ENCODE measurements around the gene CTSD. TPM values are rescaled to one million over a fixed set of nuclear protein-coding genes. Genes with fewer than 3 reads are reported as not detected.

Gene CTSD
- total and polyA plus RNA-seq, 2 of the 8 experiments (the other 6 are each of a cell fraction or from before 2014, with no cell fraction given), result 169 to 173 TPM

DNA sequence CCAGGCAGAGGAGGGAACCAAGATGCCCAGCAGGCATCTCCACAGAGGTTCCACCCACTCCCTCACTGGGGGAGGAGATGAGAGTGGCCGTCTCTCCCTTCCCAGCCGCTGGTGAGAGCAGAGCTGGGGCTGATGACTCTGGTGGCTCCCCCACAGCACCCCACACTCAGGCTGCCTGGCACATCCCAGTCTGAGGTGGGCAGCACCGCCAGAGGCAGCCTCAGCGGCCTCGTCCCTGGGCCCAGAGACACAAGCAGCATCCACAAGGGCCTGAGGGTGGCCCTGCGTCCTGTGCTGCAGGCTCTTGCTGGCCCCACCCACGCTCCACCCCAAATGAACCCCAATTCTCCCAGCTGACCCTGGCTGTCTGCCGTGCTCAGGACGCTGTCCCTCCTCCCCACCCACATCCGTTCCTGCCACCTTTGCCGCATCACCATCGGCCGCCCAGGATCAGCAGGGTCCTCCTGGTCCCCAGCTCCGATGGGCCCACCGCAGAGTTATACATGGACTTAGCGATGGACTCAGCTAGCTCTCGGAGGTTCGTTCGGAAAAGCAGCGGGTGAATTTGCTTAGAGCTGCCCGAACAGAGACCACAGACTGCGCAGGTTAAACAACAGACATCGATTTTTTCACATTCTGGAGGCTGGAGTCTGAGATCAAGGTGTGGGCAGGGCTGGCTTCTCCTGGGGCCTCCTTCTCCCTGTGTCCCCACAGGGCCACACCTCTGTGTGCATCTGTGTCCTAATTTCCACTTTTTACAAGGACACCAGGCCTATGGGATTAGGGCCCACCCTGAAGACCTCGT, 20.2 kb upstream of the CTSD start:
- Histone ChIP-seq H3K4me1 (replicated peaks in 1 of 4; ENCODE audit: control insufficient read depth in 3 of 4, insufficient read depth in 4 of 4, low read length in 3 of 4) (peaks cover 2 to 13% (median 4%) of the 10 kb centered on the region in 4 experiments; a peak in 6 of 7 replicates), H3K14ac (ENCODE audit: insufficient read length) (no peak overlapping the region), H3K18ac (ENCODE audit: extremely low read depth, low read length) (no peak overlapping the region), H4K8ac (ENCODE audit: extremely low read depth, insufficient read depth, low read length) (no peak overlapping the region), H2BK20ac (ENCODE audit: low read length) (no peak overlapping the region), H3K4me3 (ENCODE audit: extremely low read depth in 1 of 4, insufficient read depth in 2 of 4, low read depth in 3 of 4, low read length in 4 of 4) (no peak overlapping the region), H2AK5ac (ENCODE audit: low read depth, low read length) (no peak overlapping the region), H3K23me2 (ENCODE audit: low read depth, low read length) (no peaks in the 10 kb centered on the region), H2AFZ (ENCODE audit: low read length) (no peak overlapping the region), H2BK120ac (replicated peaks; ENCODE audit: low read depth, low read length) (no peak overlapping the region), H4K91ac (replicated peaks; ENCODE audit: insufficient read length, low read length) (peak overlapping the region; percentile 61), H2BK12ac (ENCODE audit: low read depth, low read length) (no peak overlapping the region), H3K79me2 (ENCODE audit: control insufficient read depth in 1 of 2, insufficient read depth in 2 of 2, low read length in 2 of 2) (no peaks in the 10 kb centered on the region), H3K4ac (replicated peaks; ENCODE audit: insufficient read length, low read depth, low read length) (no peak overlapping the region), H4K5ac (ENCODE audit: insufficient read length, low read depth, low read length) (no peak overlapping the region), H3K27me3 (replicated peaks in 1 of 4; ENCODE audit: control insufficient read depth in 3 of 4, extremely low read depth in 1 of 4, insufficient read depth in 3 of 4, low read length in 3 of 4) (peaks cover 0 to 3% (median 0%) of the 10 kb centered on the region in 4 experiments; a peak in 3 of 7 replicates), H4K20me1 (replicated peaks in 1 of 2; ENCODE audit: control insufficient read depth in 1 of 2, insufficient read depth in 2 of 2, low read length in 2 of 2) (no peaks in the 10 kb centered on the region), H3K9ac (replicated peaks in 1 of 4; ENCODE audit: extremely low read depth in 1 of 4, low read depth in 3 of 4, low read length in 3 of 4) (no peak overlapping the region), H3K56ac (replicated peaks; ENCODE audit: insufficient read length, low read depth, low read length) (no peak overlapping the region), H2BK5ac (ENCODE audit: low read depth, low read length) (no peak overlapping the region), H3K27ac (ENCODE audit: low read depth, low read length) (no peak overlapping the region), H3K79me1 (ENCODE audit: low read depth, low read length) (no peaks in the 10 kb centered on the region), H3K36me3 (ENCODE audit: control insufficient read depth in 2 of 4, insufficient read depth in 4 of 4, low read length in 3 of 4) (no peaks in the 10 kb centered on the region), H2BK15ac (ENCODE audit: low read length) (no peak overlapping the region), H3K9me3 (ENCODE audit: insufficient read depth in 2 of 2, low read depth in 1 of 2, low read length in 1 of 2) (no peaks in the 10 kb centered on the region), H3K4me2 (ENCODE audit: insufficient read depth in 1 of 2, low read depth in 2 of 2, low read length in 2 of 2) (no peak overlapping the region), H3K23ac (ENCODE audit: insufficient read length) (no peak overlapping the region)
- ChIA-PET CTCF (ENCODE audit: partially characterized antibody) (interaction anchor here (0.9 to 4.2 kb wide), 6 partner anchors 10 to 367 kb away, joined by 3 to 21 read pairs (median 6); no protein-coding TSS in a partner anchor), POLR2A (ENCODE audit: partially characterized antibody) (no interaction called here)
- 86% methylated on average over 18 of the region's 24 CpGs; no CpG with 5 or more reads in 1 of the 2 experiments for WGBS, 2 experiments (ENCODE audit: extremely low coverage in 1 of 2, insufficient coverage in 1 of 2, insufficient read length in 1 of 2, insufficient replicate concordance in 2 of 2, low coverage in 1 of 2, low lambda C conversion rate in 2 of 2, missing lambda C conversion rate in 1 of 2)
- no peak for FAIRE-seq
- DNase-seq (ENCODE audit: low read depth in 1 of 2, low spot score in 2 of 2), result no peak
- TF ChIP-seq, protein P1, sequence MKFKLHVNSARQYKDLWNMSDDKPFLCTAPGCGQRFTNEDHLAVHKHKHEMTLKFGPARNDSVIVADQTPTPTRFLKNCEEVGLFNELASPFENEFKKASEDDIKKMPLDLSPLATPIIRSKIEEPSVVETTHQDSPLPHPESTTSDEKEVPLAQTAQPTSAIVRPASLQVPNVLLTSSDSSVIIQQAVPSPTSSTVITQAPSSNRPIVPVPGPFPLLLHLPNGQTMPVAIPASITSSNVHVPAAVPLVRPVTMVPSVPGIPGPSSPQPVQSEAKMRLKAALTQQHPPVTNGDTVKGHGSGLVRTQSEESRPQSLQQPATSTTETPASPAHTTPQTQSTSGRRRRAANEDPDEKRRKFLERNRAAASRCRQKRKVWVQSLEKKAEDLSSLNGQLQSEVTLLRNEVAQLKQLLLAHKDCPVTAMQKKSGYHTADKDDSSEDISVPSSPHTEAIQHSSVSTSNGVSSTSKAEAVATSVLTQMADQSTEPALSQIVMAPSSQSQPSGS (IDR thresholded peaks at IDR 0.05; ENCODE audit: low read length), result no peak
- TF ChIP-seq POU5F1 (IDR thresholded peaks at IDR 0.05; ENCODE audit: low read depth, low read length) (no peak), TBP (IDR thresholded peaks at IDR 0.05; ENCODE audit: low read depth, low read length) (no peak), BACH1 (IDR thresholded peaks at IDR 0.05; ENCODE audit: low read length) (no peak), CBX8 (IDR thresholded peaks at IDR 0.05; ENCODE audit: borderline replicate concordance, low read depth, low read length) (no peak), TAF7 (optimal IDR thresholded peaks at IDR 0.05; ENCODE audit: borderline replicate concordance, low read depth, low read length) (no peak), KDM4A (IDR thresholded peaks at IDR 0.05; ENCODE audit: low read depth, low read length, severe bottlenecking) (no peak), KDM5A (IDR thresholded peaks at IDR 0.05; ENCODE audit: low read length) (no peak), MAFK (IDR thresholded peaks at IDR 0.05; ENCODE audit: low read depth, low read length) (no peak), CHD2 (IDR thresholded peaks at IDR 0.05; ENCODE audit: low read length) (no peak), HDAC6 (IDR thresholded peaks at IDR 0.05; ENCODE audit: low read depth, low read length) (no peak)
